Stimulated activated CD8-positive, alpha-beta memory T cell treated with anti-CD3 and anti-CD28 coated beads, Interleukin-7, amount 100 ng/mL, for 48 hours (primary cell): ENCODE results near the gene NT5DC3.

ENCODE experiments used
- DNase-seq, 2 donors: peaks; one replicate each; pipeline ENCODE4 v3.0.0-alpha.2; 2020; ENCODE audit warnings: low read depth in 1 of 2; ENCODE audit errors: extremely low read depth in 1 of 2

NT5DC3 gene

GRCh38 chr12:103756443-103756842, 84.6 kb downstream of the NT5DC3 start:
- DNase-seq: no peak

GRCh38 chr12:103755425-103755824, 85.6 kb downstream of the NT5DC3 start:
- no peak for DNase-seq

GRCh38 chr12:103751600-103751999, 89.4 kb downstream of the NT5DC3 start:
- DNase-seq: no peak

- no peak for DNase-seq
Measured at GRCh38 chr12:103751171-103751570, 89.9 kb downstream of the NT5DC3 start.

GRCh38 chr12:103748875-103749274, 92.2 kb downstream of the NT5DC3 start:
- DNase-seq: no peak

- no peak for DNase-seq
Measured at GRCh38 chr12:103748002-103748401, 93.0 kb downstream of the NT5DC3 start.

- no peak for DNase-seq
Measured at GRCh38 chr12:103745962-103746361, 95.1 kb downstream of the NT5DC3 start.

- no peak for DNase-seq
Measured at GRCh38 chr12:103743788-103744187, 97.2 kb downstream of the NT5DC3 start.

GRCh38 chr12:103742349-103742932, 98.6 kb downstream of the NT5DC3 start:
- no peak for DNase-seq

- no peak for DNase-seq
Measured at GRCh38 chr12:103737881-103738280, 103.2 kb downstream of the NT5DC3 start.

- DNase-seq: no peak
Measured at GRCh38 chr12:103736572-103736971, 104.5 kb downstream of the NT5DC3 start.

- no peak for DNase-seq
Measured at GRCh38 chr12:103735291-103735690, 105.7 kb downstream of the NT5DC3 start.

GRCh38 chr12:103734863-103735262, 106.2 kb downstream of the NT5DC3 start:
- no peak for DNase-seq

GRCh38 chr12:103731539-103731938, 109.5 kb downstream of the NT5DC3 start:
- DNase-seq: no peak

GRCh38 chr12:103729499-103729898, 111.5 kb downstream of the NT5DC3 start:
- no peak for DNase-seq

- no peak for DNase-seq
Measured at GRCh38 chr12:103728323-103728722, 112.7 kb downstream of the NT5DC3 start.

- DNase-seq: no peak
Measured at GRCh38 chr12:103727638-103728037, 113.4 kb downstream of the NT5DC3 start.

- DNase-seq: no peak
Measured at GRCh38 chr12:103725398-103725797, 115.6 kb downstream of the NT5DC3 start.
